Left ventricle myocardium superior (tissue), 1 donor: ENCODE results near the gene ZNF622. TPM values are rescaled to one million over a fixed set of nuclear protein-coding genes. Genes with fewer than 3 reads are reported as not detected.
"Not testable (repeated sequence)": the region's sequence is repeated elsewhere in the genome, so short reads cannot be mapped to it uniquely, and the experiment has no call there.

ENCODE experiments used
- ATAC-seq: fragments of 200-7000 bp; cut with Tn5 transposase; one replicate; pipeline ENCODE4 v1.9.1; 2020; ENCODE audit warnings: mild to moderate bottlenecking, moderate library complexity
- DNase-seq: peaks from one replicate; pipeline ENCODE4 v3.0.0-alpha.2; 2020
- intact Hi-C: fragments of 100-400 bp; cut with micrococcal nuclease; formaldehyde crosslinking; loops from one replicate; pipeline ENCODE4 v1.11.0; 2022
- total RNA-seq: library from RNA; stranded (reverse); fragmentation: NEBNext Ultra II Directional; extraction: Animal tissue kit (Norgen Biotek cat#: 25700); gene quantifications from one replicate; pipeline ENCODE4 v1.2.1, GENCODE V29; 2021
- donor health status: DM: no; HTN: yes; CAD: no; lungs with severe emphysema.

The ZNF622 gene
- total RNA-seq, 1 donor from 2014 or later: 58.4 TPM

DNA sequence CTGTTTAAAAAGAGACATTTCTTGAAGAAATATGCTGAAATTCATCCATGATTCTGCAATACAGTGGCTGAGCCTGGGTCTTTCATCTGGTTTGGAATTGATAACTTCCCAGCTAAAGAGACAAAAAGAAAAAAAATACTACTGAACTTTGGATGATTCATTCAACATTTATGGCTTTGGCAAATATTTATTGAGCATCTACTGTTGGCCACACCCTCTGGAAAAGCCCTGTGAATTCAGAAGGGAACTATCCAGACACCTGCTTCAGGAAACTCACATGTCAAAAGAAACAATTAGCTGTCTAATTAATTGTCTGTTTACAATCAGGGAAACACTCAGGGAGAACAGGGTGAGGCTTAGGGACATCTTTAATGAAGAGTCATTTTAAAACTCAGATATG, 17.8 kb upstream of the ZNF622 start:
- ATAC-seq (no peak), DNase-seq (no peak)
- intact Hi-C loops: loop anchor here (10.0 kb wide), 1 partner anchor 291 kb away; no protein-coding TSS in a partner anchor

DNA sequence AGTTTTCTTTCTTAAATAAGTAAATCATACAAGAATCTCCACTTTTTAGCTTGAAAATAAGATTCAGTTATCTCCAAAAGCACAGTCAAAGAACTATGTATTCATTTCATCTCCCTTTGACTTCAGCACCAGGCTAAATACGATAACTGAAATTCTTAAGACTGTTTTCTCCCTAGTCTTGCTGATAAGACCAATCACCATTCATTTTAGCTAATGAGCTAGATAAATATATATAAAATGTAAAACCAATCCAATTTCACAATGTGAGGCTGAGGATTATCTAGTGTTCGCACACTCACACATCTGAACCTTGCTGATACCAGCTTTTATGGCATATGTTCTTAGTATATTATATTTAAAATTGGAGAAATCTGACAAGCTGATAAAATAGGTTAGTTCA, 17.3 kb upstream of the ZNF622 start:
- intact Hi-C loops: loop anchor here (10.0 kb wide), 1 partner anchor 292 kb away; no protein-coding TSS in a partner anchor
- no peak for ATAC-seq
- DNase-seq: no peak

GRCh38 chr5:16480821-16481538, 15.4 kb upstream of the ZNF622 start:
- no peak for DNase-seq
- no peak for ATAC-seq
- intact Hi-C loops: loop anchor here (10.0 kb wide), 1 partner anchor 294 kb away; no protein-coding TSS in a partner anchor

- intact Hi-C loops: loop anchor here (10.0 kb wide), 1 partner anchor 295 kb away; no protein-coding TSS in a partner anchor
- DNase-seq (no peak), ATAC-seq (no peak)
Measured at GRCh38 chr5:16480144-16480543, 14.5 kb upstream of the ZNF622 start.

DNA sequence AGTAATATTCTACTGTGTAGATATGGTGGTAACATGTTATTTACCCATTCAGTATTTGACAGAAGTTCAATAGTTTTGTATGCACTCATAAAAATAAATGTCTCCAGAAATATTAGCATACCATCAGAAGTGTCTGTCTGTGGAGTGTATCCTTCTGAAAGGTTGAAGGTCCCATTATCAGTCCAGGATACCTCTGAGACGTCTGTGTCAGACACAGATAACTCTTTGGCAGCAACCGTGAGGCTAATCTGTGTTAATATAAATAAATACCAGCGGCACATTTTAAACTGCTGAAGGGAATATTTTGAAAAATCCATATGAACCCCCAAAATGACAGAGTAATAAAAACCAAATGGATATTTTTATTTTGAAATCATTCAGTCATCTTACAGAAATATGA, 11.9 kb upstream of the ZNF622 start:
- ATAC-seq (no peak), DNase-seq (no peak)
- intact Hi-C loops: no loop called here

DNA sequence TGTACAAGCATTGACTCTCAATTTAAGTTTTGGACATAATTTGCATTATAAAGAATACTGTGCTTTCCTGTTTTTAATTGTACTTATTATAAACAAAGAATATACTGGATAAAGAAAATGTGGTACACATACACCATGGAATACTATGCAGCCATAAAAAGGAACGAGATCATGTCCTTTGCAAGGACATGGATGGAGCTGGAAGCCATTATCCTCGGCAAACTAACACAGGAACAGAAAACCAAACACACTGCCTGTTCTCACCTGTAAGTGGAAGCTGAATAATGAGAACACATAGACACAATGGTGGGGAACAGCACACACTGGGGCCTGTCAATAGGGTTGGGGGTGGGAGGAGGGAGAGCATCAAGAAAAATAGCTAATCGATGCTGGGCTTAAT, 10.8 kb upstream of the ZNF622 start:
- ATAC-seq, intact Hi-C loops, DNase-seq: not testable (repeated sequence)

DNA sequence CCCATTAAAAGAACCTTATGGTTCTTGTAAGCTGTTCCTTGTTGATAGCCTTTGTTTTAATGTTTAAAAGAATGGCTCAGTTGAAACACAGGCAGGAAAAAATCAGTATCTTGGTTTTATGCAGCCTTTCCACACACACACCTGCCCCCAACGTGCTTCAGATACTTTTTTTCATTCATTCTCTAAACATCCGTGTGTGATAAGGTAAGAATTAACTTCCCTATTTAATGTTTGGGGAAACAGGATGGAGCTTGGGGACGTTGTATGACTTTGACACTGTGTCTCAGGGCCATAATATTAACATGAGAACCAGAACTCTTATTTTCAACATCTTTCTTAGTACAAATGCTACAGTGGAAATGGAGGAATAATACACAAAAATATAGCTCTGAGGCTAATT, 5.8 kb upstream of the ZNF622 start:
- intact Hi-C loops: no loop called here
- no peak for DNase-seq
- ATAC-seq: no peak

DNA sequence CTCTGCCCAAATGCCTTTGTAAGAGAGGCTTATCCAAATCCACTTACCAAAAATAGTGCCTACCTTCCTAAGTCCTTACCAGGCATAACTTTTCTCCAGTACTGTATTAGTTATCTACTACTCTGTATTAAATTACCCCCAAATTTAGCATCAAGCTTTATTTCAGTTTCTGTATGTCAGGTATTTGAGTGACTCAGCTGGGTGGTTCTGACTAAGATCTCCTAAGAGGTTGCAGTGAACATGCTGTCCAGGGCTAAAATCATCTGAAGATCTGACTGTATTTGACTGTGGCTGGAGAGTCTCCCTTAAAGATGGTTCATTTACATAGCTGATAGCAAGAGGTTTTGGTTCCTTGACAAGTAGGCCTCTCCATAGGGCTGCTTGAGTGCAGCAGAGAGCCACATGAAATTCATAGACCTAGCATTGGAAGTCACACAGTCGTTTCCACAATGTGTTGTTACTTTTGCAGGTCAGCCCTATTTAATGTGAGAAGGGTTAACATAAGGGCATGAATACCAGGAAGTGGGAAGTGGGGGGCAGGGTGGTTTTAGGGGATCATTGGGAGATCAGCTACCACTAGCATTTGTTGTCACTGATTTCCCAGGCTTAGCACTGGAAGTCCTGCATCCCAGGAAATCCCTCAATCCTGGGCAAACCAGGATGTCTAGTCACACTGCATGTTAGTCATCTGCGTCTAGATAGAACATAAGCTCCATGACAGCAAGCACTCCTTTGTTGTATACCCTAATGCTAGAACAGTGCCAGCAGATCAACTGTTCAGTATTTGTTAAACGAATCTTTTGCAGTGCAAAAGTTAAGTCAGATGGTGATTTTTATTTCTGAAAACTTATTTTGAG, 2.0 kb upstream of the ZNF622 start:
- no peak for DNase-seq
- ATAC-seq: peak; percentile 69
- intact Hi-C loops: no loop called here

GRCh38 chr5:16464664-16465543, 696 bp downstream of the ZNF622 start:
- DNase-seq: peak; percentile 30
- intact Hi-C loops: no loop called here
- ATAC-seq: no peak

- DNase-seq (no peak), ATAC-seq (no peak)
- intact Hi-C loops: no loop called here
Measured at GRCh38 chr5:16464231-16464630, 1.4 kb downstream of the ZNF622 start.

GRCh38 chr5:16461782-16462181, 3.8 kb downstream of the ZNF622 start:
- intact Hi-C loops: no loop called here
- DNase-seq: no peak
- no peak for ATAC-seq

GRCh38 chr5:16461026-16461425, 4.6 kb downstream of the ZNF622 start:
- intact Hi-C loops: no loop called here

GRCh38 chr5:16459451-16459850, 6.1 kb downstream of the ZNF622 start:
- intact Hi-C loops: loop anchor here (10.0 kb wide), 1 partner anchor 295 kb away; no protein-coding TSS in a partner anchor
- no peak for DNase-seq
- peak; percentile 84 for ATAC-seq

More at GRCh38 chr5:16461026-16461425, 4.6 kb downstream of the ZNF622 start:
- DNase-seq (no peak), ATAC-seq (no peak)

GRCh38 chr5:16457853-16458252, 7.7 kb downstream of the ZNF622 start:
- DNase-seq (no peak), ATAC-seq (no peak)
- intact Hi-C loops: loop anchor here (10.0 kb wide), 1 partner anchor 293 kb away; no protein-coding TSS in a partner anchor

DNA sequence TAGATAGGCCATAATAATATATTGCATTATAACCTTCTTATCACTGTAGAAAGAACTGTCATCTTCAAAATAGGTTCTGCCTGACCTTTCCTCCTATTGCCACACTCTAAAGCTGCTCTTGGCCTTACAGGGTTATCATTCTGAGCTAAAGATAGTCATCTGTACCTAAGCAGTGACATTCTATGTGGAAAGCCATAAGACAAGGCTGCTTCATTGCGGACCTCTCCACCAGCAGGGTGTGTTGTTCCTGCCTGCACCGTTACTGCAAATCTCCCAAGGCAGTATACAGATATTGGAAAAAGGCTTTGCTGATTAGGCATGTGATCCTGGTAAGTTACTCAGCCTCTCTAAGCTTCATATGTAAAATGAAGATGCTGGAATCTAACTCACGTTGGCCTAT, 8.1 kb downstream of the ZNF622 start:
- intact Hi-C loops: loop anchor here (10.0 kb wide), 1 partner anchor 293 kb away; no protein-coding TSS in a partner anchor
- ATAC-seq (peak; percentile 23), DNase-seq (no peak)

- DNase-seq (peak; percentile 23), ATAC-seq (peak; percentile 50)
- intact Hi-C loops: loop anchor here (10.0 kb wide), 1 partner anchor 291 kb away; no protein-coding TSS in a partner anchor
Measured at GRCh38 chr5:16456103-16456832, 9.3 kb downstream of the ZNF622 start.

- ATAC-seq: peak; percentile 1
- intact Hi-C loops: loop anchor here (10.0 kb wide), 1 partner anchor 291 kb away; no protein-coding TSS in a partner anchor
Measured at GRCh38 chr5:16455668-16456067, 9.9 kb downstream of the ZNF622 start.

GRCh38 chr5:16454686-16455085, 10.9 kb downstream of the ZNF622 start:
- intact Hi-C loops: loop anchor here (10.0 kb wide), 1 partner anchor 290 kb away; no protein-coding TSS in a partner anchor
- DNase-seq (no peak), ATAC-seq (no peak)

More at GRCh38 chr5:16455668-16456067, 9.9 kb downstream of the ZNF622 start:
- no peak for DNase-seq
